ENCODE results near the gene EPB41L4B. TPM values are rescaled to one million over a fixed set of nuclear protein-coding genes. Genes with fewer than 3 reads are reported as not detected.

The EPB41L4B gene
- total and polyA plus RNA-seq, 2 of the 4 experiments (the other 2 are of a cell fraction), result 0.36 to 0.54 TPM

DNA sequence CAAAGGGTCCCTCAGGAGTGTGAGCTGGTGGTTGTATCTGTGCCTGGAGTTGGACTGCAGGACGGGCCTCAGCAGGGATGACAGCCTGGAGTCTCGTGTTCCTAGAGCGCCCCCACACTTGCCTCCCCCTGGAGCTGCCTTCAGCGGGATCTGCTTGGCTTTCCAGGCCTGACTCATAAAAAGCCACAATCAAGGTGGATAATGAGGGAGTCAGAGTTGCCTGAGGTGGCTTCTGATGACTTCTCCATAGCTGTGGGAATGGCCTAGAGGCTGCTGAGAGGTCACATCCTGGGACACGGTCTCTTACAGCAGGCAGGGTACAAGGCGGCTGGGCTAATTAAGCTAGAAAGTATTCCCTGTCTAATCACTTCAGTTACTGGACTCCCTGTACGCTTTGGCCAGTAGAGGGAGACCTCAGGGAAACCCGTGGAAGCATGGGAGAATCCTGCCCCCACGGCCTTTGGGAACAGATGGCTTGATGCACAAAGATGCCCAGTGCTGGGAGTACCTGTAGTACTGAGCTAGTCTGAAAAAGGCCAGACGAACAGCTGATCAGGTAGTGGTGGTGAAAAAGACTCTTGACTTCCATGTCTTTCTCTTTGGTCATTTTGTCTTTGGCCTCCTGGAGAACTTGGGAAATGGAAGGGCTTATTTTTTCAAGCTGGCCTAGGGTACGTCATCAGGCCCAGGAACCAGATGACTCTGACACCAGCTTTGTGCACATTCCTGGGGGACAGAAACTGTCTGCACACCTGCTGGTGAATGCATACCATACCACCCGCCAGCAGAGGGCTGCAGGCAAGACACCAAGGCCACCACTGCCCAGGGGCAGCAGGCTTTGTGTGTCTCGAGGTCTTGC lies 137.7 kb downstream of the EPB41L4B start:
- Histone ChIP-seq H2BK20ac (ENCODE audit: low read depth, low read length) (no peak overlapping the region), H4K8ac (ENCODE audit: low read depth in 2 of 2, low read length in 2 of 2) (no peak overlapping the region), H3K18ac (ENCODE audit: low read depth, low read length) (no peak overlapping the region), H4K5ac (ENCODE audit: low read depth, low read length) (no peak overlapping the region), H2BK15ac (ENCODE audit: low read depth, low read length) (no peak overlapping the region), H2AK9ac (replicated peaks; ENCODE audit: low read depth, low read length, poor library complexity) (no peak overlapping the region), H2AFZ (replicated peaks; ENCODE audit: low read length, poor library complexity) (no peak overlapping the region), H3K36me3 (ENCODE audit: control insufficient read depth, insufficient read depth, low read length) (no peaks in the 10 kb centered on the region), H3K4me3 (ENCODE audit: insufficient read depth, low read depth, low read length) (no peak overlapping the region), H3K4ac (ENCODE audit: low read depth, low read length) (no peak overlapping the region), H3K23ac (ENCODE audit: low read depth, low read length) (no peak overlapping the region), H3K9me3 (ENCODE audit: control insufficient read depth, insufficient read depth, low read length) (no peaks in the 10 kb centered on the region), H2BK120ac (ENCODE audit: low read depth, low read length) (no peak overlapping the region), H4K91ac (ENCODE audit: insufficient read depth, low read depth, low read length) (no peak overlapping the region), H3K79me1 (ENCODE audit: low read depth in 1 of 2, low read length in 2 of 2) (no peaks in the 10 kb centered on the region), H4K20me1 (ENCODE audit: insufficient read depth, low read length) (no peaks in the 10 kb centered on the region), H2BK5ac (ENCODE audit: low read depth, low read length, poor library complexity, severe bottlenecking) (no peak overlapping the region), H3K56ac (ENCODE audit: extremely low read depth, insufficient read depth, low read length) (no peak overlapping the region), H3K27ac (ENCODE audit: insufficient read depth, low read length) (no peak overlapping the region), H3K14ac (replicated peaks; ENCODE audit: low read depth, low read length) (no peak overlapping the region), H3K4me2 (ENCODE audit: low read depth, low read length) (no peak overlapping the region), H2AK5ac (ENCODE audit: low read depth, low read length) (no peak overlapping the region), H3K4me1 (ENCODE audit: control insufficient read depth, insufficient read depth, low read length) (no peaks in the 10 kb centered on the region), H3K27me3 (ENCODE audit: control insufficient read depth, insufficient read depth, low read length) (peaks cover 16% of the 10 kb centered on the region), H3K9ac (ENCODE audit: low read depth, low read length) (no peak overlapping the region), H3K9me1 (ENCODE audit: insufficient read depth, low read length) (peaks cover 3% of the 10 kb centered on the region; the same call in 1 of the 2 replicates)
- DNase-seq (peak; percentile 15), ATAC-seq (ENCODE audit: low read depth) (peak; percentile 61)
- in situ Hi-C loops (cut with MboI; ENCODE audit: low sequenced_read_pairs) (loop anchor here (25.0 kb wide), 1 partner anchor 129 kb away; the partner anchor contains the start of gene EPB41L4B), dilution Hi-C loops (cut with HindIII; ENCODE audit: low sequenced_read_pairs, unreplicated experiment) (no loop called here), intact Hi-C loops (cut with micrococcal nuclease) (loop anchor here (2.0 to 5.0 kb wide), 2 partner anchors 138 to 219 kb away; partner anchors contain the start of gene EPB41L4B)
- no TSS peak for BruUV-seq (replicated peaks)
- TF ChIP-seq, protein P1, sequence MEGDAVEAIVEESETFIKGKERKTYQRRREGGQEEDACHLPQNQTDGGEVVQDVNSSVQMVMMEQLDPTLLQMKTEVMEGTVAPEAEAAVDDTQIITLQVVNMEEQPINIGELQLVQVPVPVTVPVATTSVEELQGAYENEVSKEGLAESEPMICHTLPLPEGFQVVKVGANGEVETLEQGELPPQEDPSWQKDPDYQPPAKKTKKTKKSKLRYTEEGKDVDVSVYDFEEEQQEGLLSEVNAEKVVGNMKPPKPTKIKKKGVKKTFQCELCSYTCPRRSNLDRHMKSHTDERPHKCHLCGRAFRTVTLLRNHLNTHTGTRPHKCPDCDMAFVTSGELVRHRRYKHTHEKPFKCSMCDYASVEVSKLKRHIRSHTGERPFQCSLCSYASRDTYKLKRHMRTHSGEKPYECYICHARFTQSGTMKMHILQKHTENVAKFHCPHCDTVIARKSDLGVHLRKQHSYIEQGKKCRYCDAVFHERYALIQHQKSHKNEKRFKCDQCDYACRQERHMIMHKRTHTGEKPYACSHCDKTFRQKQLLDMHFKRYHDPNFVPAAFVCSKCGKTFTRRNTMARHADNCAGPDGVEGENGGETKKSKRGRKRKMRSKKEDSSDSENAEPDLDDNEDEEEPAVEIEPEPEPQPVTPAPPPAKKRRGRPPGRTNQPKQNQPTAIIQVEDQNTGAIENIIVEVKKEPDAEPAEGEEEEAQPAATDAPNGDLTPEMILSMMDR (conservative IDR thresholded peaks at IDR 0.05; ENCODE audit: low read depth, low read length), result peak; percentile 40
- TF ChIP-seq POLR2A (IDR thresholded peaks at IDR 0.05; ENCODE audit: low read depth, low read length) (no peak), RAD21 (IDR thresholded peaks at IDR 0.05; ENCODE audit: low read length) (peak; percentile 31; the same call in 1 of the 2 replicates), FOS (IDR thresholded peaks at IDR 0.05; ENCODE audit: low read depth, low read length) (no peak), SMC3 (IDR thresholded peaks at IDR 0.05; ENCODE audit: low read depth, low read length) (no peak)
- WGBS, 2 experiments (ENCODE audit: extremely low coverage in 2 of 2, insufficient read length in 1 of 2), result 83% methylated on average over 1 of the region's 13 CpGs; no CpG with 5 or more reads in 1 of the 2 experiments
- ChIA-PET POLR2A (ENCODE audit: unreplicated experiment) (no interaction called here), CTCF (interaction anchor here (0.7 to 1.6 kb wide), 5 partner anchors 9 to 142 kb away, joined by 3 to 7 read pairs (median 3); no protein-coding TSS in a partner anchor)

Data from IMR-90 (cell line).